ENCODE results near the gene CD52.
"Not testable (repeated sequence)": the region's sequence is repeated elsewhere in the genome, so short reads cannot be mapped to it uniquely, and the experiment has no call there.

CD52 gene

GRCh38 chr1:26290122-26290881 is 27.5 kb upstream of the CD52 start:
- H3K4me3 ChIP-seq (ENCODE audit: low read depth, low read length), result no peak overlapping the region
- TF ChIP-seq, protein P1, sequence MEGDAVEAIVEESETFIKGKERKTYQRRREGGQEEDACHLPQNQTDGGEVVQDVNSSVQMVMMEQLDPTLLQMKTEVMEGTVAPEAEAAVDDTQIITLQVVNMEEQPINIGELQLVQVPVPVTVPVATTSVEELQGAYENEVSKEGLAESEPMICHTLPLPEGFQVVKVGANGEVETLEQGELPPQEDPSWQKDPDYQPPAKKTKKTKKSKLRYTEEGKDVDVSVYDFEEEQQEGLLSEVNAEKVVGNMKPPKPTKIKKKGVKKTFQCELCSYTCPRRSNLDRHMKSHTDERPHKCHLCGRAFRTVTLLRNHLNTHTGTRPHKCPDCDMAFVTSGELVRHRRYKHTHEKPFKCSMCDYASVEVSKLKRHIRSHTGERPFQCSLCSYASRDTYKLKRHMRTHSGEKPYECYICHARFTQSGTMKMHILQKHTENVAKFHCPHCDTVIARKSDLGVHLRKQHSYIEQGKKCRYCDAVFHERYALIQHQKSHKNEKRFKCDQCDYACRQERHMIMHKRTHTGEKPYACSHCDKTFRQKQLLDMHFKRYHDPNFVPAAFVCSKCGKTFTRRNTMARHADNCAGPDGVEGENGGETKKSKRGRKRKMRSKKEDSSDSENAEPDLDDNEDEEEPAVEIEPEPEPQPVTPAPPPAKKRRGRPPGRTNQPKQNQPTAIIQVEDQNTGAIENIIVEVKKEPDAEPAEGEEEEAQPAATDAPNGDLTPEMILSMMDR (IDR thresholded peaks at IDR 0.05; ENCODE audit: borderline replicate concordance, insufficient read depth, low read depth, low read length), result no peak

- H3K4me3 ChIP-seq (ENCODE audit: low read depth, low read length), result no peak overlapping the region
- TF ChIP-seq, protein P1 (IDR thresholded peaks at IDR 0.05; ENCODE audit: borderline replicate concordance, insufficient read depth, low read depth, low read length), result no peak
Observed at GRCh38 chr1:26290882-26291261, 26.9 kb upstream of the CD52 start.

- TF ChIP-seq, protein P1 (IDR thresholded peaks at IDR 0.05; ENCODE audit: borderline replicate concordance, insufficient read depth, low read depth, low read length), result no peak
- no peak overlapping the region for H3K4me3 ChIP-seq (ENCODE audit: low read depth, low read length)
Observed at GRCh38 chr1:26291433-26291832, 26.3 kb upstream of the CD52 start.

GRCh38 chr1:26291939-26292338 is 25.8 kb upstream of the CD52 start:
- TF ChIP-seq, protein P1 (IDR thresholded peaks at IDR 0.05; ENCODE audit: borderline replicate concordance, insufficient read depth, low read depth, low read length), result no peak
- H3K4me3 ChIP-seq (ENCODE audit: low read depth, low read length), result no peak overlapping the region

DNA sequence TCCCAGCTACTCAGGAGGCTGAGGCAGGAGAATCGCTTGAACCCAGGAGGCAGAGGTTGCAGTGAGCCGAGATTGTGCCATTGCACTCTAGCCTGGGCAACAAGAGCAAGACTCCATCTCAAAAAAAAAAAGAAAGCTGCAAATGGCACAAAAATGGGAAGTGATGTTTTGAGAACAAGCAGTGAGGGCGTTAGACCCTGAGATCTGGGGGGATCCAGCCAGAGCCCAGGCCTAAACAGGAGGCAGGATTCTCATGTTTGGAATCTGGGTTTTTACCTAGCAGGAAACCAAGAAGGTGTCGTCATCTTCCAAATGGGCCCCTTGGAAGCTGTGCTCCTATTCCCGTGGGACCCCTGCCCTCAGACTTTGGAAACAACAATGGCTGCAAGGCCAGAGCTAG is 25.0 kb upstream of the CD52 start:
- not testable (repeated sequence) for H3K4me3 ChIP-seq (ENCODE audit: low read depth, low read length)

- TF ChIP-seq, protein P1 (IDR thresholded peaks at IDR 0.05; ENCODE audit: borderline replicate concordance, insufficient read depth, low read depth, low read length), result no peak
- H3K4me3 ChIP-seq (ENCODE audit: low read depth, low read length), result no peak overlapping the region
Observed at GRCh38 chr1:26293911-26294463, 23.8 kb upstream of the CD52 start.

DNA sequence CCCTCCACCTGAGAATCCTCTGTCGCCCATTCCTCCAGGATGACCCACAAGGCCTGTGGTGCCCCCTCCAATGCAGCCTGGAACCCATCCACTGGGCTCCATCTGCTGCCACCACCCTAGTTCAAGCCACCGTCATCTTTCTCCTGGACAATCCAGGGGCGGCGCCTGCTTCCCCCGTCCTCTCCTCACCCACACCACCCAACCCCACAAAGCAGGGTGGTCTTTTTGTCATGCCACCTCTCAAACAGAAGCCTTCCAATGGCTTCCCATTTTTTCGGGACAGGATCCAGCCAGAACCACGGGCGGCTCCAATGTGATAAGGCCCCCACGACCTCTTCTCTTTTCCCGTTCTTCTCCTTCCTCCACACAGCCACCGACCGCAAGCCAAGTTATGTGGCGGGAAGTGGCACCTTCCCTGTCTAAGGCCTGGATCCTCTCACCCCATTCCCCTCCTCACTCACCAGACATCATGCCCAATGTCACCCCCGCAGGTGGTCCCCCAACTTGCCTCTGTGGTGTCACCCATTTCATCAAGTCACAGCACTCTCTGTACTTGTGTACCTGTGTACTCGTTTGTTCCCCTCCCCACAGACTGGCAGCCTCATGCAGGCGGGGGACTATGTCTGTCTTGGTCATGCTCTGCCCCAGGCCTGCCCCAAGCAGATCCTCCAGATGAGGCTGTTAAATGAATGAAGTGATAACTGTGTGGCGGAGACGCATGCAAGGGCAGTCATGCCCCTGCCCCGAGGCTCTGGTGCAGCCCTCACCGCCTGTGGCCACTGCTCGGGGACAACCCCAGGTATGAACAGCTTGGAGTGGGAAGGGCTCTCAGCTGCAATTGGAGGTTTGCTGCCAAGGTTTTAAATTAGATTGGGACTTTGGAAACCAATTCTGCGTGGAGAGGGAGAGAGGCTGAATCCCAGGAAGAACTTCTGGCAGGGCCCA is 22.3 kb upstream of the CD52 start:
- TF ChIP-seq, protein P1 (IDR thresholded peaks at IDR 0.05; ENCODE audit: borderline replicate concordance, insufficient read depth, low read depth, low read length), result no peak
- H3K4me3 ChIP-seq (ENCODE audit: low read depth, low read length), result no peak overlapping the region
